NB4 (cell line): ENCODE results near the gene SYNPO.

ENCODE experiments used
- DNase-seq: peaks from one replicate; pipeline ENCODE4 v3.0.0; 2010; ENCODE audit warnings: low read depth
- H3K4me3 ChIP-seq: one replicate; pipeline ENCODE4 v1.5.1; 2011; ENCODE audit warnings: mild to moderate bottlenecking, low read depth, low read length, moderate library complexity
- MYC ChIP-seq: IDR thresholded peaks from 2 replicates; pipeline ENCODE4 v1.6.1; 2011; ENCODE audit warnings: low read depth, low read length
- POLR2A ChIP-seq: IDR thresholded peaks from 2 replicates; pipeline ENCODE4 v1.6.1; 2011; ENCODE audit warnings: mild to moderate bottlenecking; ENCODE audit not compliant: insufficient read length; ENCODE audit errors: extremely low read depth
- TF ChIP-seq, protein P1 (sequence below): IDR thresholded peaks from one replicate; pipeline ENCODE4 v1.5.1; 2012; ENCODE audit warnings: low read depth, low read length
- TF ChIP-seq, protein P2 (sequence below): IDR thresholded peaks from 2 replicates; pipeline ENCODE4 v1.6.1; 2011; ENCODE audit warnings: low read depth, low read length

SYNPO gene

DNA sequence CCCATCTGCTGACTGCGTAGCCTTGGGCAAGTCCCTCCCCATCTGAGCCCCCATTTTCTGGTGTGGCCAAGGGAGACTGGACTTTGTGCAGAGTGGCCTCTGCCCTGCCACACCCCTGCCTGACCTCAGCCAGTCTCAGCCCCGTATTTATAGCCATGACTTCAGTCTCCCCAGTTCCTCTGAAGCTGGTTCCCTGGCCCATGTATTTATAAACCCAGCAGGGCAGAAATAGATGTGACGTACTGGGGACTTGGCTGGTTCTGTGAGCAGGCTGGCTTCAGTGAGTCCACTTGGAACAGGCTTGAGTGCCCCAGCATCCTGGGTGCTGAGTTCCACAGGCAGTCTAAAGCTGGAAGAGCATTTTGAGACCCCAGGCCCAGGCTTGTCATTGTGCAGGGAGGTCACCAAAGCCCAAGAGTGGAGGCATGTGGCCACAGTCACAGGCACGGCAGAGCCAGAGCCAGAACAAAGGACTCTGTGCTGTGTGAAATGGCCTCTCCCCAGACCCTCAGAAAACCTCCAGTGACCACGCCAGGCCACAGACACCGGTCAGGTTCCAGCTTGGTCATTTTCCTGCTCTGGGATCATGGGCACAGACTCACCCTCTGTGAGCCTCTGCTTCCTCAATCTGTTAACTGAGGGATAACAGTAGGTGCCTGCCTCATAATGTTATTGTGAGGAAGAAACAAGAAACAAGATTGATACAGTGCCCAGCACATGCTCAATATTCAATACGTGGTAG is 30.4 kb upstream of the SYNPO start:
- DNase-seq: no peak
- TF ChIP-seq POLR2A (no peak), MYC (no peak)
- TF ChIP-seq, protein P1, sequence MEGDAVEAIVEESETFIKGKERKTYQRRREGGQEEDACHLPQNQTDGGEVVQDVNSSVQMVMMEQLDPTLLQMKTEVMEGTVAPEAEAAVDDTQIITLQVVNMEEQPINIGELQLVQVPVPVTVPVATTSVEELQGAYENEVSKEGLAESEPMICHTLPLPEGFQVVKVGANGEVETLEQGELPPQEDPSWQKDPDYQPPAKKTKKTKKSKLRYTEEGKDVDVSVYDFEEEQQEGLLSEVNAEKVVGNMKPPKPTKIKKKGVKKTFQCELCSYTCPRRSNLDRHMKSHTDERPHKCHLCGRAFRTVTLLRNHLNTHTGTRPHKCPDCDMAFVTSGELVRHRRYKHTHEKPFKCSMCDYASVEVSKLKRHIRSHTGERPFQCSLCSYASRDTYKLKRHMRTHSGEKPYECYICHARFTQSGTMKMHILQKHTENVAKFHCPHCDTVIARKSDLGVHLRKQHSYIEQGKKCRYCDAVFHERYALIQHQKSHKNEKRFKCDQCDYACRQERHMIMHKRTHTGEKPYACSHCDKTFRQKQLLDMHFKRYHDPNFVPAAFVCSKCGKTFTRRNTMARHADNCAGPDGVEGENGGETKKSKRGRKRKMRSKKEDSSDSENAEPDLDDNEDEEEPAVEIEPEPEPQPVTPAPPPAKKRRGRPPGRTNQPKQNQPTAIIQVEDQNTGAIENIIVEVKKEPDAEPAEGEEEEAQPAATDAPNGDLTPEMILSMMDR: no peak
- TF ChIP-seq, protein P2, sequence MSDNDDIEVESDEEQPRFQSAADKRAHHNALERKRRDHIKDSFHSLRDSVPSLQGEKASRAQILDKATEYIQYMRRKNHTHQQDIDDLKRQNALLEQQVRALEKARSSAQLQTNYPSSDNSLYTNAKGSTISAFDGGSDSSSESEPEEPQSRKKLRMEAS: no peak
- no peak overlapping the region for H3K4me3 ChIP-seq

DNA sequence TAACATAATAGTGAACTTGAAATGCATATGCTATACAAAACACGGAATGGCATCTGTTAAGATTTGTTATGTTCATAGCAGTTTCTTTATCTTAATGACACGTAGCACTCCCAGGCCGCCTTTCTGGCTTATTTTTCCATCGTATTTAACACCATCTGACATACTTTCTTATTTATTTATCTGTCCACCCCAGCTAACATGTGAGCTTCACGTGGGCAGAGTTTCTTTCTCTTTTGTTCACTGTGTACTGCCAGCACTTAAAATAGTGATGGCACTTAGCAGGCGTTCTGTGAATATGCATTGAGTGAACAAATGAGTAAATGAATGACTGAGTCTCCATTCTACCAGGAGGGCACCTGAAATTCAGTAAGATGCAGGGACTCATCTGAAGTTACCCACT is 29.4 kb upstream of the SYNPO start:
- no peak for DNase-seq
- TF ChIP-seq POLR2A (no peak), MYC (no peak)
- TF ChIP-seq, protein P1: no peak
- TF ChIP-seq, protein P2: no peak
- H3K4me3 ChIP-seq: no peak overlapping the region

DNA sequence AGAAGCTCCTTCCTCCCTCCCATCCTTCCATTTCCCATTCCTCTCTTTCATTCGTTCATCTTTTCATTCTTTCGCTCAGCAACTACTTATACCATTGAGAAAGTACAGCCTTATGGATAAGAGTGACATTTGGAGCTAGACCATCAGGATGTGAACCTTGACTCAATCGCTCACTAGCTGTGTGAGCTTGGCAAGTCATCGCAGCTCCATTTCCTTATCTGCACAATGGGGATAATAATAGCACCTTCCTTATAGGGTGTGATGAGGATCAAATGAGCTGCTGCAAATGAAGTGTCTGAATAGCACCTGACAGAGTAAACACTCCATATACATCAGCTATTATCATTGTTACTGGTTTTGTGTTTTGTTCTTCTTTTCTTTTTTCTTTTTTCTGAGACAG is 28.1 kb upstream of the SYNPO start:
- H3K4me3 ChIP-seq: no peak overlapping the region
- no peak for DNase-seq
- TF ChIP-seq, protein P2: no peak
- TF ChIP-seq, protein P1: no peak
- TF ChIP-seq POLR2A (no peak), MYC (no peak)

DNA sequence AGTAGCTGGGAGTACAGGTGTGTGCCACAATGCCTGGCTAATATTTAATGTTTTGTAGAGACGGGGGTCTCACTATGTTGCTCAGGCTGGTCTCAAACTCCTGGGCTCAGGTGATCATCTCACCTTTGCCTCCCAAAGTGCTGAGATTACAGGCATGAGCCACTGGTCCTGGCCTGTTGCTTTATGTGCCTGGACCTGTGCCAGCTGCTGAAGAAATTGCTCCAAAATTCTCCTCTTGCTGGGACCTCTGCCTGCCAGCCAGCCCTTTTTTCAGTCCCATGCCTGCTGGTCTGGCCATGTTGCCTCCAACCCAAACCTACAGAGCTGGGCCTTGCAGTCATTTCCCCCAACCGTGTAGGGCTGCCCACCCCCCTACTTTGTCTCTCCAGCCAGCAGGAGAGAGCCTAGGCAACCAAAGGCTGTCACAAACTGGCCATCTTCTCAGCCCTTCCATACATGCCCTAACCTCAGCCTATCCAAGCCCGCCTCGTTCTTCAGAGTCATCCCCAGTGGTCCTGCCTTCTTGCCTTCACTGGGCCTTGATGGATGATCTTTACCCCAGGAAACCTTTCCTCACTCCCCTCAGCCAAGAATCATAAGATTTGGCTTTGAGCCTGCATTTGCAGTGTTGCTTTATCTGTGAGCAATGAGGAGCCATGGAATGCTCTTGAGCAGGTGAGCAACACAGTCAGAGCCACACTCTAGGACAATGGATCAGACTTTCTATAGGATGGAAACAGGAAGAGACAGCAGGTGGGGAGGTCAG is 27.4 kb upstream of the SYNPO start:
- TF ChIP-seq, protein P2: no peak
- TF ChIP-seq, protein P1: no peak
- TF ChIP-seq POLR2A (no peak), MYC (no peak)
- no peak for DNase-seq
- H3K4me3 ChIP-seq: no peak overlapping the region

DNA sequence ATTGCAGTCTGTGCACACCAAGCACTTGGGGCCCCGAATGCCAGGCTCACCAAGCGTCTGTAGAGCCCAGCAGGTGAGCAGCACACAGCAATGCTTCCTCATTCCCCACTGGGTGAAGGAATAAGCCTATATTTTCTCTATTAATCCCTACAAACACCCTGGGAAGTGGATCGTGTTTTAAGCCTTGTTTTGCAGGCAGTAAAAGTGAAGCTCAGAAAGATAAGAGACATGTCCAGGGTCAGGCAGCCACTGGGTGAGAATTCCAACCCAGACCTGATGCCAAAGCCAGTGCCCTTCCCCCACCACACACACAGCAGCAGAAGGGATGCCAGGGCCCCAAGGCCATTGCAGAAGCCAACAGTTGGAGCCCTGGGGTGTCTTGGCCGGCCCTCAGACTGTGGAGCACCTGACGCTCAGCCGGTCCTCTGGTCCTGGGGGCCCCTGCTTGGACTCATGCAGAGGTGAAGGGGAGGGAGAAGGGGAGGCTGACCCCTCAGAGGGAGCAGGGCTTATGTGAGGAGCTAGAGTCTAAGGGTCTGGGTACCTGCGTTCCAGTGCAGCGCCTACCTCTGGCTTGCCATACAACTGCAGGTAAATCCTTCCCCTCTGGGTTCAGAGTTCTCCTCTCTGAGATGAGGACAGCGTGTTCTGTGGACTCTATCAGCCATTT is 26.3 kb upstream of the SYNPO start:
- no peak overlapping the region for H3K4me3 ChIP-seq
- no peak for DNase-seq
- TF ChIP-seq, protein P2: no peak
- TF ChIP-seq POLR2A (no peak), MYC (no peak)
- TF ChIP-seq, protein P1: peak; percentile 22
